ENCODE results near the gene PRKAR2A.

The PRKAR2A gene

GRCh38 chr3:48776854-48777253 lies 70.8 kb downstream of the PRKAR2A start:
- TF ChIP-seq CTCF (conservative IDR thresholded peaks at IDR 0.05), result no peak

GRCh38 chr3:48770192-48770502 lies 77.5 kb downstream of the PRKAR2A start:
- H3K27ac ChIP-seq, result no peak overlapping the region
- no peak for TF ChIP-seq CTCF (conservative IDR thresholded peaks at IDR 0.05)

More at GRCh38 chr3:48776854-48777253, 70.8 kb downstream of the PRKAR2A start:
- H3K27ac ChIP-seq, result no peak overlapping the region

- no peak overlapping the region for H3K27ac ChIP-seq
- peak; percentile 67 for TF ChIP-seq CTCF (conservative IDR thresholded peaks at IDR 0.05)
Observed at GRCh38 chr3:48765376-48765775, 82.3 kb downstream of the PRKAR2A start.

- TF ChIP-seq CTCF (conservative IDR thresholded peaks at IDR 0.05), result no peak
- no peak overlapping the region for H3K27ac ChIP-seq
Observed at GRCh38 chr3:48762816-48763215, 84.9 kb downstream of the PRKAR2A start.

- peak overlapping the region; percentile 23; the same call in 1 of the 2 replicates for H3K27ac ChIP-seq
Observed at GRCh38 chr3:48759991-48760540, 87.6 kb downstream of the PRKAR2A start.

- peak overlapping the region; percentile 23; the same call in 1 of the 2 replicates for H3K27ac ChIP-seq
Observed at GRCh38 chr3:48759531-48759930, 88.1 kb downstream of the PRKAR2A start.

GRCh38 chr3:48759071-48759470 lies 88.6 kb downstream of the PRKAR2A start:
- H3K27ac ChIP-seq, result no peak overlapping the region; the same call in 1 of the 2 replicates
- no peak for TF ChIP-seq CTCF (conservative IDR thresholded peaks at IDR 0.05)

- TF ChIP-seq CTCF (conservative IDR thresholded peaks at IDR 0.05), result no peak
- H3K27ac ChIP-seq, result no peak overlapping the region
Observed at GRCh38 chr3:48756640-48757039, 91.0 kb downstream of the PRKAR2A start.

GRCh38 chr3:48750856-48751255 lies 96.8 kb downstream of the PRKAR2A start:
- H3K27ac ChIP-seq, result no peak overlapping the region
- no peak for TF ChIP-seq CTCF (conservative IDR thresholded peaks at IDR 0.05)
